Endothelial cell (in vitro differentiated cells): ENCODE data around the gene BORCS5. TPM values are rescaled to one million over a fixed set of nuclear protein-coding genes. Genes with fewer than 3 reads are reported as not detected.

Experiments
- DNase-seq: peaks from one replicate; pipeline ENCODE4 v3.0.0; 2021; ENCODE audit warnings: low spot score
- H3K27ac Mint-ChIP-seq: one replicate; pipeline ENCODE4 v1.8.0; 2021; ENCODE audit warnings: mixed read lengths, inconsistent platforms; ENCODE audit not compliant: unreplicated experiment
- H3K27me3 Mint-ChIP-seq: one replicate; pipeline ENCODE4 v1.8.0; 2021; ENCODE audit warnings: mild to moderate bottlenecking, moderate library complexity, mixed read lengths, inconsistent platforms; ENCODE audit not compliant: unreplicated experiment
- H3K36me3 Mint-ChIP-seq: one replicate; pipeline ENCODE4 v1.8.0; 2021; ENCODE audit warnings: mild to moderate bottlenecking, low read depth, mixed read lengths, inconsistent platforms; ENCODE audit not compliant: unreplicated experiment
- H3K4me1 Mint-ChIP-seq: one replicate; pipeline ENCODE4 v1.8.0; 2021; ENCODE audit warnings: mild to moderate bottlenecking, mixed read lengths, inconsistent platforms; ENCODE audit not compliant: unreplicated experiment
- H3K4me3 Mint-ChIP-seq: one replicate; pipeline ENCODE4 v1.8.0; 2021; ENCODE audit warnings: mild to moderate bottlenecking, mixed read lengths, inconsistent platforms; ENCODE audit not compliant: unreplicated experiment
- H3K9me3 Mint-ChIP-seq: one replicate; pipeline ENCODE4 v1.8.0; 2021; ENCODE audit warnings: mixed read lengths, inconsistent platforms; ENCODE audit not compliant: unreplicated experiment
- CTCF ChIP-seq: fragments of 200-600 bp; sonication (generic); IDR thresholded peaks from one replicate; pipeline ENCODE4 v1.5.0; 2021; ENCODE audit warnings: antibody characterized with exemption; ENCODE audit not compliant: unreplicated experiment
- total RNA-seq: library from RNA; stranded (reverse); fragmentation: NEBNext Ultra II Directional; extraction: Animal tissue kit (Norgen Biotek cat#: 25700); gene quantifications from one replicate; pipeline ENCODE4 v1.2.1, GENCODE V29; 2021; ENCODE audit not compliant: unreplicated experiment

Gene BORCS5
- total RNA-seq, 1 donor from 2014 or later = 10.4 TPM

DNA sequence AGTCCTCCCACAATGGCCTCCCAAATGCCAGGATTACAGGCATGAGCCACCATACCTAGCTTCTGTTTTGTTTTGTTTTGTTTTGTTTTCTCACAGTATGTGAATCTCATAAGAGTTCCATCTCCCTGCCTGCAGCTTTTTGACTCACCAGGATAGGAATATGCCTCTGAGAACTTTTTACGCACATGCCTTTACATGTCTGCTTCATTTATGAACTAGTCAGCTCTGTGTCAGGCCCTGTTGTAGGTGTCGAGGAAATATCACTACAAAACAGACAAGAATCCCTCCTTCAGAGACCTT, 89.0 kb downstream of the BORCS5 start:
- Mint-ChIP-seq H3K36me3 (no peaks in the 10 kb centered on the region), H3K27ac (no peak overlapping the region), H3K4me3 (no peak overlapping the region), H3K9me3 (no peaks in the 10 kb centered on the region), H3K4me1 (peaks cover 16% of the 10 kb centered on the region), H3K27me3 (peaks cover under 1% of the 10 kb centered on the region)
- no peak for TF ChIP-seq CTCF
- no peak for DNase-seq

- no peaks in the 10 kb centered on the region for H3K27me3 Mint-ChIP-seq
- peaks cover 16% of the 10 kb centered on the region for H3K4me1 Mint-ChIP-seq
- no peak overlapping the region for H3K27ac Mint-ChIP-seq
- no peaks in the 10 kb centered on the region for H3K9me3 Mint-ChIP-seq
- no peak overlapping the region for H3K4me3 Mint-ChIP-seq
- TF ChIP-seq CTCF = no peak
- no peaks in the 10 kb centered on the region for H3K36me3 Mint-ChIP-seq
- DNase-seq = no peak
These were observed 89.9 kb downstream of the BORCS5 start for GRCh38 chr12:12446786-12447185.

GRCh38 chr12:12447236-12447635, 90.4 kb downstream of the BORCS5 start:
- Mint-ChIP-seq H3K27me3 (no peaks in the 10 kb centered on the region), H3K27ac (no peak overlapping the region), H3K4me1 (peaks cover 16% of the 10 kb centered on the region), H3K4me3 (no peak overlapping the region), H3K36me3 (no peaks in the 10 kb centered on the region), H3K9me3 (no peaks in the 10 kb centered on the region)
- no peak for DNase-seq
- TF ChIP-seq CTCF = no peak

DNA sequence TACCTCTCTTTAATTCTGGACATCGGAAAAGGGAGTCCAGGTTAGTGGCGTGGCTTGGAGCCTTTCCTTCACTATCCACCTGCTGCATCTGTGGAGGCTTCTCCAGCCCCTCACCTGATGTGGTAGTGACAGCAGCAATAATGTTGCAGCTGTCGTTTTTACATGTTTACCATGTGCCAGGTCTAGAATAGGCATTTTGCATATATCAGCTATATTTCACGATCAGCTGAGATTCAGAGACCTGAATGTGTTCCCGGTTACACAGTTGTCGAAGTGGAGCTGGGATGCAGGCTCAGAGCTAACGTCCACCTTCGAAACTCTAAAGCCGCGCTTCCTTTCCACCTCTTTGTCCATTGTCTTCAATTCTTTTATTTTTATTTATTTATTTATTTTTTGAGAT, 91.0 kb downstream of the BORCS5 start:
- no peaks in the 10 kb centered on the region for H3K36me3 Mint-ChIP-seq
- TF ChIP-seq CTCF = no peak
- H3K9me3 Mint-ChIP-seq = no peaks in the 10 kb centered on the region
- no peak overlapping the region for H3K27ac Mint-ChIP-seq
- H3K4me3 Mint-ChIP-seq = no peak overlapping the region
- H3K27me3 Mint-ChIP-seq = no peaks in the 10 kb centered on the region
- DNase-seq = no peak
- peaks cover 13% of the 10 kb centered on the region for H3K4me1 Mint-ChIP-seq

DNA sequence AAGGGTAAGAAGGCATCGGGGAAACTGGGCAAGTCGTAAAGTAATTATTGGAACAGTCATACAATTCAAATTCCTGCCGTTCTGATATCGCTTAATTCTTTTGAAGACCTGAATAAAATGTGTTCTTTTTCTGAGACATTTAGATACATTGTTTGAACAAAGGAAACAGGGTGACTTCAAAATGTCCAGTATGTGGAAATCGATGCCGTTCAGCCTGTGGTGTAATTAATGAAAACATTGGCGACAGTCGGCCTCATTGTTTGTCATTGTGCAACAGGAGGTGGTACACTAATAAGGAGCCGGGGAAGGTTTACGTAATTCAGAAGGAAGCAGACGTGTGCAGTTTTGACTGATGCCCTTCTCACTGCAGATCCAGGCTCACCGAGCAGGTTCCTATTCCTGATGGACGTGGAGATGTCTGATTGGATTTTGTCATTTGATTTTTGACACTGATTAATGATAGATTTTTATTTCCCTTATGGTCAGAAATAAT, 92.7 kb downstream of the BORCS5 start:
- H3K4me1 Mint-ChIP-seq = peaks cover 7% of the 10 kb centered on the region
- H3K27ac Mint-ChIP-seq = no peak overlapping the region
- no peaks in the 10 kb centered on the region for H3K27me3 Mint-ChIP-seq
- DNase-seq = no peak
- H3K36me3 Mint-ChIP-seq = no peaks in the 10 kb centered on the region
- no peak overlapping the region for H3K4me3 Mint-ChIP-seq
- no peaks in the 10 kb centered on the region for H3K9me3 Mint-ChIP-seq
- TF ChIP-seq CTCF = no peak
